ACC112 (cell line): ENCODE measurements around the gene MACROH2A1.
"Not testable (repeated sequence)": the region's sequence is repeated elsewhere in the genome, so short reads cannot be mapped to it uniquely, and the experiment has no call there.

Source experiments
- H2AFZ ChIP-seq: fragments of 200-600 bp; sonication (generic); one replicate; pipeline ENCODE4 v1.6.0; 2017; ENCODE audit warnings: antibody characterized with exemption, low read length; ENCODE audit not compliant: unreplicated experiment
- H3K27ac ChIP-seq: fragments of 200-600 bp; sonication (generic); 2 replicates; pipeline ENCODE4 v1.5.1; 2014; ENCODE audit warnings: low read depth, mild to moderate bottlenecking, antibody characterized with exemption, low read length, moderate library complexity
- H3K27me3 ChIP-seq: fragments of 200-600 bp; sonication (generic); 2 replicates; pipeline ENCODE4 v1.6.1; 2014; ENCODE audit warnings: mild to moderate bottlenecking, antibody characterized with exemption, low read length, moderate library complexity, mixed read lengths; ENCODE audit not compliant: insufficient read depth
- H3K36me3 ChIP-seq: fragments of 200-600 bp; sonication (generic); 2 replicates; pipeline ENCODE4 v1.6.1; 2016; ENCODE audit warnings: mild to moderate bottlenecking, antibody characterized with exemption, low read length, moderate library complexity, mixed read lengths; ENCODE audit not compliant: insufficient read depth
- H3K4me1 ChIP-seq: fragments of 200-600 bp; sonication (generic); one replicate; pipeline ENCODE4 v1.6.1; 2016; ENCODE audit warnings: low read length, mixed read lengths; ENCODE audit not compliant: insufficient read depth, unreplicated experiment, control insufficient read depth
- H3K4me3 ChIP-seq: fragments of 200-600 bp; sonication (generic); 2 replicates; pipeline ENCODE4 v1.5.1; 2014; ENCODE audit warnings: mild to moderate bottlenecking, low read depth, low read length
- H3K79me2 ChIP-seq: fragments of 200-600 bp; sonication (generic); one replicate; pipeline ENCODE4 v1.6.0; 2016; ENCODE audit warnings: low read length; ENCODE audit not compliant: control insufficient read depth, unreplicated experiment, insufficient read depth

The MACROH2A1 gene

DNA sequence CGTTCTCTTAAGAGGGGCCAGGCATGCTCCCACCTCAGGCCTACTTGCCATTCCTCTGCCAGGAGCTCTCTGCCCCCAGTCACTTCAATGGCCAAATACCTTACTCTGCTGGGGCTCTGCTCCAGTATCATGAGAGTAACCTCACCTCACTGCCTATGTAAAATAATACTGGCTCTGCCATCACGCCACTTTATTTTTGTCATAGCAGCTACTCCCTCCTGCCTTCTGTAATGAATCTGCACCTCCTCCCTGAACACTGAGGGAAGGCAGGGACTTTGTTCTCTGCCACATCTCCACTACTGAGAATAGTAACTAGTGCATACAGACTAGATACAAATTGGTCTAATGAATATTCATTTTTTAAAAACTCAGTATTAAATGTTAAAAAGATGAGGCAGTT, 33.8 kb downstream of the MACROH2A1 start:
- Histone ChIP-seq H3K27me3 (no peaks in the 10 kb centered on the region), H3K79me2 (peaks cover 13% of the 10 kb centered on the region), H2AFZ (no peak overlapping the region), H3K4me3 (no peak overlapping the region), H3K27ac (no peak overlapping the region), H3K4me1 (no peaks in the 10 kb centered on the region), H3K36me3 (peaks cover 25% of the 10 kb centered on the region)

DNA sequence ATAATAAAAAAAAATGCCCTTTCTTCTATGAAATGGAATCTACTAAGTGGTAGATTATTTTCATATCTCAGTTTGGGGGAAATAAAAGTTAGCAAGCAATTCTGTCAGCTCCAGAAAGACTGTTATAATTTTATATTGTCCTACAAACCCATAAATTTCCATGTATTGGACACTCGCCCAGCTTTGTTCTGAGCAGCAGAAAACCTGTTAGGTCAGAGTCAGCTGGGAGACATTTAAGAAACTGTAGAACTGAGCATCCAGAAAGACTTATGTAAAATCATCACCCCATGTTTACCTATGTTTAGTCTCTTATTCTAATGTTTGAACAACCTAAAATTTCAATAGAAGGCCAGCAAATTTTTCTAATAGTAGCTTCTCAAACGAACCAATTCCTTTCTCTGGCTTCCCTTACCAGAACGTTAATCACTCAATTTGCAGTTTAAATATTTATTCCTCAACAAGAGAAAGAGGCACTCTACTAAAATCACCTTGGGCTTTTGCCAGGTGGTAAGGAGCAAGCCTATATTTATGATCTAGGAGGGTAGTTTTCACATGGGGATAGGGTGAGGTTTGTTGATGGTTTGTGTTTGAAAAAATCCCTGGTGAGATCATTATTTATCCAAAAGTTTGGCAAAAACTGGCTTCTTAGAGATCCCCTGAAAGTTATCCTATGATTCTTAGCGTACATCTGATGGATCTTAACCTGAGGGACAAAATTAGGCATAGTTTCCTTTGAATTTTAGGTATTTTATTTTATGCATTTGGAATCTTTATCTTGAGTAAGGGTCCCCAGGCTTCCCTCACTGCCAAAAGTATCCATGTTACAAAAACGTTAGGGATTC, 34.4 kb downstream of the MACROH2A1 start:
- no peak overlapping the region for H2AFZ ChIP-seq
- H3K27me3 ChIP-seq = no peaks in the 10 kb centered on the region
- H3K4me1 ChIP-seq = no peaks in the 10 kb centered on the region
- H3K27ac ChIP-seq = no peak overlapping the region
- H3K79me2 ChIP-seq = peaks cover 8% of the 10 kb centered on the region
- H3K36me3 ChIP-seq = peaks cover 20% of the 10 kb centered on the region
- H3K4me3 ChIP-seq = no peak overlapping the region

DNA sequence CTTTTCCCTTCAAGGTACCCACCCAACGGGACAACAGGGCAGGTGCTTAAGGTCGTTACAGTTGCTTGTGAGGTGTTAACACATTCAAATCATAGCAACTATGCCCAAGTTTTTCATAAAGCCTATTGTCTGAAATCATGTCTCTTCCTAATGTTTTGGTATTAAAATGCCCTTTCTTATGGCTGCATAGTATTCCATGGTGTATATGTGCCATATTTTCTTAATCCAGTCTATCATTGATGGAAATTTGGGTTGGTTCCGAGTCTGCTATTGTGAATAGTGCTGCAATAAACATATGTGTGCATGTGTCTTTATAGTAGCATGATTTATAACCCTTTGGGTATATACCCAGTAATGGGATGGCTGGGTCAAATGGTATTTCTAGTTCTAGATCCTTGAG, 35.7 kb downstream of the MACROH2A1 start:
- H3K79me2 ChIP-seq, H3K27me3 ChIP-seq, H3K4me1 ChIP-seq, H2AFZ ChIP-seq, H3K4me3 ChIP-seq, H3K27ac ChIP-seq: not testable (repeated sequence)
- H3K36me3 ChIP-seq = peaks cover 14% of the 10 kb centered on the region

- H3K27ac ChIP-seq = no peak overlapping the region
- H3K27me3 ChIP-seq = no peaks in the 10 kb centered on the region
- H3K4me3 ChIP-seq = no peak overlapping the region
- H3K36me3 ChIP-seq = peaks cover 13% of the 10 kb centered on the region
- H3K4me1 ChIP-seq = peaks cover 7% of the 10 kb centered on the region
- no peak overlapping the region for H2AFZ ChIP-seq
- H3K79me2 ChIP-seq = peaks cover 7% of the 10 kb centered on the region
Measured at GRCh38 chr5:135362102-135362501, 36.9 kb downstream of the MACROH2A1 start.

DNA sequence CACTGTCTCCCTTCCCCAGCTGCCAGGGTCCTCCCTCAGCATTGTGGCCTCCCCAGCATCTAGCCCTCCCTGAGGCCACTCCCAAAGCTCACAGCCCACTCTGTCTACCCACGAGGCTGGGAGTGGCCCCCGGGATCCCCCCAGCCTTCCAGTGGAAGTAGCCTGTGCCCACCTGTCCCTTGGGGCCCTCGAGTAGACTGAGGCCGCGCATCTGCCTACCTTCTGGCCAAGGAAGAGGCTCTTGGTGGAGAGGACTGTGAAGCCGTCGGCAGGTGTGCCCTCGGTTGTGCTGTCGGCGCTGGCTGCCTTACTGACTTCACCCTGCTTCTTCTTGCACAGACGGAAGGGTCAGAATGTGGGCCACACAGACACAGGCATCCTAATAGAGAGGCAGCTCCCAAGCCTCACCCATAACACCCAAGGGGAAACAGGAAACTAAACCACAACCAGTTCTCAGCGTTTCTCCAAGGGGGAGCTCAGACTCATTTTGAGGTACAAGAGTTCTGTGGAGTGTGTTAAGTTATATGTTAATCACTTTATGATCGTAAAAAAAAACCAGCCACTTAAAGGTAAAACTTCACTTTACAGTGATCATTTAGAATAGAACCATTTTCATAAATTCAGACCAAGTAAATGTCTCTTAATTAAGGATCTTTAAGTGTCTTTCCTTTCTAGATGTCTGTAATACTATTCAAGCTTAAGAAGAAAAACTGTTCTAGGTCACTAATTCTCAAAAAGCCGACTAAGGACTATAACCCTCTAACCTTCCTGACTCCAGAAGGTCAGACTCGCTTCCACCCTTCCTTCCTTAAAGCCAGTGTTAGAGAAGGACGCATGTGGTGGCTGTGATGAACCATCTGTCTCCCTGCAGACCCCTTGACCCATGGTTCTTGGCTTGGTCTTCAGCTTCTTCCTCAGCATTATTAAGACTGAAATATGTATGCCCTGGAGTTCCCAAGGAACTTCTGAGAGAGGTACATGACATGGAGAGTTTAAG, 38.5 kb downstream of the MACROH2A1 start:
- peaks cover 22% of the 10 kb centered on the region for H3K4me1 ChIP-seq
- H2AFZ ChIP-seq = no peak overlapping the region
- H3K79me2 ChIP-seq = peaks cover 7% of the 10 kb centered on the region
- H3K4me3 ChIP-seq = no peak overlapping the region
- H3K27ac ChIP-seq = no peak overlapping the region
- no peaks in the 10 kb centered on the region for H3K27me3 ChIP-seq
- peaks cover 7% of the 10 kb centered on the region; the same call in 1 of the 2 replicates for H3K36me3 ChIP-seq

DNA sequence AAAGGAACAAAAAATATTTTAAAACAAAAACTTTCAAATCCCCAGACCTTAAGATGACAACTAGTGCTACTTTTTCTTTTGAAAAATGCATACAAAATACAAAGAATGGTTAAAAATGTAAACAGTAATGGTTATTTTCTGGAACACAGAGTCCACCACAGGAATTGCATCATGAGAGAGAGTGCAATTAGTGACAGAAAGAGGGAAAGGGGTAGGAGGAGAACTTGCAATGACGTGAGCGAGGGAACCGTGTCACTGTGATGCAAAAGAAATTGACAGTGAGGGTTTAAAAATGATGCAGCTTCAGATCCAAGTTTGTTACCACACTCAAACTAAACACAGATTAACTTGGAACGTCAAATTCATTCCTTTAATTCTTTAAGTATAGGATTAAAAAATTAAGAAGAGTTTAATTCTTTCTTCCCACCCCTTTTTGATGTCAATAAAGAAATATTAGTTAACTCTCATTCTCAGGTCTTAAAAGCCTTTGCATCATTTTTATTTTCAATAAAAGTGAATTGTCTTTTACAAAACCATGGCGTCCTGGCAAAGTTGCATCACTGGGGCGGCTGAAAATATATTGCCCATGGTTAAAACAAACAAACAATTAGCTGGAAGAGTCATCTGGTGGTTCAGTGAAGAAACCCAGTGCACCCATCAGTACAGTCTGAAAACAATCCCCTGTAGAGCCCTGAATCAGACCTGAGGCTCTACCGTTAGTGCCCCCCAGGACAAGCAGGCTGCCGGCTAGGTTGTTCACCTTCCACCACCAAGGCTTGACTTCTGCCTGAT, 39.5 kb downstream of the MACROH2A1 start:
- H3K27ac ChIP-seq = no peak overlapping the region
- no peak overlapping the region for H3K4me3 ChIP-seq
- peaks cover 32% of the 10 kb centered on the region for H3K4me1 ChIP-seq
- no peak overlapping the region for H2AFZ ChIP-seq
- no peaks in the 10 kb centered on the region for H3K27me3 ChIP-seq
- H3K36me3 ChIP-seq = peaks cover 4% of the 10 kb centered on the region; the same call in 1 of the 2 replicates
- H3K79me2 ChIP-seq = peaks cover under 1% of the 10 kb centered on the region

DNA sequence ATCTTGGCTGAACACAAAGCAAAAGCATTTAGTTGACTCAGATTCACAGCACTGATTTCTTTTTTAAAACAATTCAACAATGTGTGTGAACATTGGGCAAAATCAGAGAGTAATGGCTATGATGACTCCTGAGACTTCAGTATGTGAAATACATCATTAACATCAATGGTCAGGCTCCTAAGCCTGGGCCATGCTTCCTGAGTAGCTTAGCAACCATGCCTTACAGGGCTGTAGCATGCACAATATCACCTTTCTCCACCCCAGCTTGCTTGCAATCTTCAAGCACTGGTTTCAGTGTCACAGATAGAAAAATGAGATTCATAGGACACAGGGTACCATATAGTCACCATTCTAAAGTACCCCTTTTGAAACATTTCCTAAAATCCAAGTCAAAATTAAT, 41.3 kb downstream of the MACROH2A1 start:
- H3K79me2 ChIP-seq = peaks cover 4% of the 10 kb centered on the region
- H3K27me3 ChIP-seq = no peaks in the 10 kb centered on the region
- H3K36me3 ChIP-seq = peaks cover 7% of the 10 kb centered on the region; the same call in 1 of the 2 replicates
- H3K4me3 ChIP-seq = no peak overlapping the region
- H2AFZ ChIP-seq = no peak overlapping the region
- H3K4me1 ChIP-seq = peaks cover 49% of the 10 kb centered on the region
- 0 out of 2 replicates have a peak overlapping the region, but pooled peaks have one; percentile 53 for H3K27ac ChIP-seq

DNA sequence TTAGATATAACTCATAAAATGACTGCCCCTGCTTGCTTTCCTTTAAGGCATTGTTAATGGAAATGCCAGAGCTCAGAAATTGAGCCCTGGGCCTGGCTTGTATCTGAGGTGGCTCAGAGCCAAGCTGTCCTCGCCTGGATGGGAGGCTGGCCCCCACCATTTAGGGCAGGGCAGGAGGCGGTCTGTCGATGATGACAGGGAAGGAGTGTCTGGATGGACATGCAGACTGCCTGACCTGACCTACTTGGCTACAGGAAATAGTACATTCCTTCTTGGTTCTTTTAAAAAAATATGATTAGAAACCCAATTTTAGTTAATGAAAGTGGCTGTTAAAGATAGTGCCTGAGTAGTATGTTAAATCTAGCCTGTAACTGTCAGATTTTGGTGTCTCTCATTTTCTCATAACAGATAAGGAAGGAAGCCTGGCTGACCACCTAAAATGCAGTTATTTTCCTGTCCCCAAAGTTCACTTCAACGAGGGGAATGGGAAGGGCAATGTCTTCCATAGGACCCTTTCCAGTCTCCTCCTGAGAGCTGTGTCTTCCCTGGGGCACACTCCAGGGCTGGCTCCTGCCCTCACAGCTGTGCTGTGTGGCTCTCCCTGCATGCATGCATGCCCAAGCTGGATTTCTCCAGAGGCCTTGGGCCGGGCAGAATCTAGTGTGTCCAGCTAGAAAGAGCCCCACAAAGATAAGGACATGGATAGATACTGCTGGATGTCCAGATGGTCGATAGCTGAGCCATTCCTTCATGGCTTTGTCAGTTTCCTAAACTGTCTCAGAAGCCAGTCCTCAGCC, 42.3 kb downstream of the MACROH2A1 start:
- peaks cover 9% of the 10 kb centered on the region for H3K79me2 ChIP-seq
- peak overlapping the region; percentile 2; the same call in 1 of the 2 replicates for H3K4me3 ChIP-seq
- peaks cover 11% of the 10 kb centered on the region; the same call in 1 of the 2 replicates for H3K36me3 ChIP-seq

DNA sequence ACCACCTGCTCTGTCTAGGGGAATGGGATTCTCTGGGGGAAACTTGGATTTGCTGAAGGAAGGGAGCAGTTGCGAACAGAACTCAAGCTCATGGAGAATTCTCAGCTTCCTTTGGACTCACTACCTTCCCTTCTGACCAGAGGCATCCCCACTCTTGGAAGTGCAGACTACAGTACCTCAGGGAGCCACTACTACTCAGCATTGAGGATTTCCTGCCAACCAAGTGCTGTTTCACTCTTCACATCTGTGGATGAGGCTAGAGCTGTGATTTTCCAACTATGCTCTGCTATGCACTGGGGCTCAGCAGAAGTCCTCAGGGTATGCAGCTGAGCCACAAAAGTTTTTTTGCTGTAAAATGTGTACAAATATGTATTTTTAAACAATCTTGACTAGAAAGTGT, 43.9 kb downstream of the MACROH2A1 start:
- H3K79me2 ChIP-seq = peaks cover 11% of the 10 kb centered on the region
- H3K4me3 ChIP-seq = no peak overlapping the region
- H3K27me3 ChIP-seq = no peaks in the 10 kb centered on the region
- no peak overlapping the region for H2AFZ ChIP-seq
- H3K27ac ChIP-seq = peak overlapping the region; percentile 58
- peaks cover 49% of the 10 kb centered on the region for H3K4me1 ChIP-seq
- peaks cover 10% of the 10 kb centered on the region for H3K36me3 ChIP-seq

More for the DNA sequence above, 42.3 kb downstream of the MACROH2A1 start:
- Histone ChIP-seq H3K27me3 (no peaks in the 10 kb centered on the region), H3K4me1 (peaks cover 49% of the 10 kb centered on the region), H3K27ac (peak overlapping the region; percentile 53), H2AFZ (no peak overlapping the region)
